Erythroblast (primary cell): ENCODE measurements around the gene AGPS.

Experiments
- GATA1 ChIP-seq: IDR thresholded peaks from 2 replicates; pipeline ENCODE4 v1.6.1; 2011; ENCODE audit warnings: low read depth, mild to moderate bottlenecking, control low read depth, low read length, moderate library complexity
- POLR2A ChIP-seq: IDR thresholded peaks from 2 replicates; pipeline ENCODE4 v1.6.1; 2011; ENCODE audit warnings: mild to moderate bottlenecking, low read length

GRCh38 chr2:177593402-177593801 lies 200.8 kb downstream of the AGPS start:
- TF ChIP-seq POLR2A, result no peak
- TF ChIP-seq GATA1, result no peak
